HEK293 (cell line): ENCODE results near the gene PPP1R18.
A peak's percentile ranks its signal among the peaks of the same experiment; 100 is the strongest.

Source experiments
- CTCF ChIA-PET: fragments of 350-600 bp; formaldehyde crosslinking; extraction: SDS; loops from one replicate; lab custom pipeline; 2021; ENCODE audit warnings: antibody characterized with exemption; lab: Yijun Ruan, JAX
- POLR2A ChIA-PET: fragments of 300-600 bp; formaldehyde crosslinking; extraction: SDS; loops from one replicate; lab custom pipeline; 2020; ENCODE audit warnings: antibody characterized with exemption, inconsistent platforms; lab: Yijun Ruan, JAX
- H3K27ac ChIP-seq: fragments of 200-500 bp; sonication (Bioruptor generic); 2 replicates; pipeline ENCODE4 v1.5.1; 2014; ENCODE audit warnings: low read depth, low read length, control low read depth, inconsistent platforms; ENCODE audit errors: extremely low read depth
- H3K36me3 ChIP-seq, 2 experiments: fragments of 200-500 bp in 1 of 2; sonication (Bioruptor generic) in 1 of 2; 1 replicate in 1 of 2; 2 replicates in 1 of 2; pipeline ENCODE4 v1.5.1; 2014 to 2017; ENCODE audit warnings: inconsistent platforms in 2 of 2, low read length in 2 of 2; ENCODE audit not compliant: control insufficient read depth in 2 of 2, insufficient read depth in 1 of 2
- H3K4me1 ChIP-seq: fragments of 200-500 bp; sonication (Bioruptor generic); 2 replicates; pipeline ENCODE4 v1.5.1; 2014; ENCODE audit warnings: mild to moderate bottlenecking, low read length, inconsistent platforms; ENCODE audit not compliant: control insufficient read depth, insufficient read depth
- H3K4me3 ChIP-seq: 2 replicates; pipeline ENCODE4 v1.5.1; 2011; ENCODE audit warnings: low read depth, mild to moderate bottlenecking, control low read depth, low read length, moderate library complexity
- H3K9me3 ChIP-seq: fragments of 200-500 bp; sonication (Bioruptor generic); 2 replicates; pipeline ENCODE4 v1.5.1; 2014; ENCODE audit warnings: low read depth, low read length, inconsistent platforms; ENCODE audit not compliant: control insufficient read depth, insufficient read depth
- GLIS2 ChIP-seq: fragments of 450-650 bp; formaldehyde crosslinking; IDR thresholded peaks from 2 replicates; pipeline ENCODE4 v1.5.1; 2016; ENCODE audit warnings: missing biosample characterization, missing genetic modification characterization
- IKZF3 ChIP-seq: fragments of 450-650 bp; IDR thresholded peaks from 2 replicates; pipeline ENCODE4 v1.5.0; 2018; ENCODE audit warnings: missing biosample characterization, mild to moderate bottlenecking, missing genetic modification characterization, moderate library complexity
- KLF8 ChIP-seq: fragments of 450-650 bp; formaldehyde crosslinking; IDR thresholded peaks from 2 replicates; pipeline ENCODE4 v1.5.1; 2016; ENCODE audit warnings: missing biosample characterization, missing genetic modification characterization
- PRDM1 ChIP-seq: fragments of 450-650 bp; formaldehyde crosslinking; IDR thresholded peaks from 2 replicates; pipeline ENCODE4; 2016; ENCODE audit warnings: missing biosample characterization, missing genetic modification characterization
- RBAK ChIP-seq: fragments of 450-650 bp; formaldehyde crosslinking; IDR thresholded peaks from 2 replicates; pipeline ENCODE4 v1.5.1; 2016; ENCODE audit warnings: missing biosample characterization, missing genetic modification characterization
- ZBTB17 ChIP-seq: fragments of 450-650 bp; formaldehyde crosslinking; IDR thresholded peaks from 2 replicates; pipeline ENCODE4 v1.5.1; 2016; ENCODE audit warnings: missing biosample characterization, missing genetic modification characterization
- ZNF292 ChIP-seq: fragments of 450-650 bp; formaldehyde crosslinking; IDR thresholded peaks from 2 replicates; pipeline ENCODE4 v1.5.1; 2016; ENCODE audit warnings: low read depth, missing biosample characterization, missing genetic modification characterization, borderline replicate concordance
- ZXDB ChIP-seq: fragments of 450-650 bp; formaldehyde crosslinking; IDR thresholded peaks from 2 replicates; pipeline ENCODE4 v1.5.1; 2016; ENCODE audit warnings: missing biosample characterization, missing genetic modification characterization
- TF ChIP-seq, protein P1 (sequence below): fragments of 450-650 bp; formaldehyde crosslinking; IDR thresholded peaks from 2 replicates; pipeline ENCODE4 v1.5.1; 2016; ENCODE audit warnings: missing biosample characterization, missing genetic modification characterization, borderline replicate concordance
- TF ChIP-seq, protein P2 (sequence below): fragments of 450-650 bp; formaldehyde crosslinking; IDR thresholded peaks from 2 replicates; pipeline ENCODE4 v1.5.1; 2017; ENCODE audit warnings: missing biosample characterization, missing genetic modification characterization
- TF ChIP-seq, protein P3 (sequence below): fragments of 450-650 bp; formaldehyde crosslinking; IDR thresholded peaks from 2 replicates; pipeline ENCODE4 v1.5.1; 2016; ENCODE audit warnings: missing biosample characterization, missing genetic modification characterization
- TF ChIP-seq, protein P4 (sequence below): fragments of 450-650 bp; formaldehyde crosslinking; optimal IDR thresholded peaks from 2 replicates; pipeline ENCODE3; 2016; ENCODE audit warnings: missing biosample characterization, mild to moderate bottlenecking, missing genetic modification characterization
- TF ChIP-seq, protein P5 (sequence below): fragments of 450-650 bp; formaldehyde crosslinking; IDR thresholded peaks from 2 replicates; pipeline ENCODE4 v1.5.1; 2016; ENCODE audit warnings: missing biosample characterization, missing genetic modification characterization
- TF ChIP-seq, protein P6 (sequence below): fragments of 450-650 bp; formaldehyde crosslinking; IDR thresholded peaks from 2 replicates; pipeline ENCODE4 v1.5.1; 2016; ENCODE audit warnings: missing biosample characterization, missing genetic modification characterization

The PPP1R18 gene

DNA sequence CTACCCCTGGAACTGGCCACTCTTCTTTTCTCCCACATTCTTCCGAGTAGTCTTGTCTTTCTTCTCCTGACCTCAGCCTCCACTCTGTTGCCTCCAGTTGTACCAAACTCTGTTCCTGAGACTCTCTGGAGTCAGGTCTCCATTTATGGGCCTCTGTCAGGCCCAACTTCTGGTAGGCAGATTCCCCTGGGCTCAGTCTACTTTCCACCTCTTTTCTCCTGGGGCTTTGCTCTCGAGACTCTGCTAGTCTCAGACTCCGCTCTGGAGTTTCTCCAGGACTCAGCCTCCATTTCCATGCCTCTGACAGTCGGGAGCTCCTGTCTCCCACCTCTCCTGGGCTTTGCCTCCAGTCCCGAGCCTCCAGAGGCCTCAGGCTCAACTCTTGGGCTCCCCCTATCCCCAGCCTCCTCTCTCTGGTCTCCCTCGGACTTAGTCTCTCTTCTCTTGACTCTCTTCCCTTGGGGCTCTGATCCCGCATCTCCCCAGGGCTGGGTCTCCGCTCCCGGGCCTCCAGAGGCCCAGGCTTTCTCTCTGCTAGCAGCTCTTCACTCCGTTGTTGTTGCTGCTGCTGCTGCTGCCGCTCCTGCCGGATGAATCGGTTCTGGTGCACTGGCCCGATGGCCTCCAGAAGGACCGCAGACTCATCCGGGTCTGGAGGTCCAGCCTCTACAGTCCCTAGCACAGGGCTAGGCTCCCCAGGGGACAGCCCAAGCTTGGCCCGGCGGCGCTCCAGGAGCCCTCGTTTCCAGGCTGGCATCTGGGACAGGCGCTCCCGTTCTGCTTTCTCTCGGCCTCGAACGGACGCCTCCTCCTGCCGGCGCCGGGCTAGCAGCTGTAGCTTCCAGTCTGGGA lies 1.1 kb downstream of the PPP1R18 start:
- Histone ChIP-seq H3K4me1 (peaks cover 29% of the 10 kb centered on the region), H3K4me3 (no peak overlapping the region), H3K27ac (peak overlapping the region; percentile 3; the same call in 1 of the 2 replicates)
- TF ChIP-seq, protein P1, sequence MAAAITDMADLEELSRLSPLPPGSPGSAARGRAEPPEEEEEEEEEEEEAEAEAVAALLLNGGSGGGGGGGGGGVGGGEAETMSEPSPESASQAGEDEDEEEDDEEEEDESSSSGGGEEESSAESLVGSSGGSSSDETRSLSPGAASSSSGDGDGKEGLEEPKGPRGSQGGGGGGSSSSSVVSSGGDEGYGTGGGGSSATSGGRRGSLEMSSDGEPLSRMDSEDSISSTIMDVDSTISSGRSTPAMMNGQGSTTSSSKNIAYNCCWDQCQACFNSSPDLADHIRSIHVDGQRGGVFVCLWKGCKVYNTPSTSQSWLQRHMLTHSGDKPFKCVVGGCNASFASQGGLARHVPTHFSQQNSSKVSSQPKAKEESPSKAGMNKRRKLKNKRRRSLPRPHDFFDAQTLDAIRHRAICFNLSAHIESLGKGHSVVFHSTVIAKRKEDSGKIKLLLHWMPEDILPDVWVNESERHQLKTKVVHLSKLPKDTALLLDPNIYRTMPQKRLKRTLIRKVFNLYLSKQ, result no peak
- TF ChIP-seq ZXDB (tag by site-specific recombination), result no peak
- 0 out of 2 replicates have a peak, but pooled peaks have one; percentile 10 for TF ChIP-seq ZBTB17 (tag by site-specific recombination)
- TF ChIP-seq, protein P2, sequence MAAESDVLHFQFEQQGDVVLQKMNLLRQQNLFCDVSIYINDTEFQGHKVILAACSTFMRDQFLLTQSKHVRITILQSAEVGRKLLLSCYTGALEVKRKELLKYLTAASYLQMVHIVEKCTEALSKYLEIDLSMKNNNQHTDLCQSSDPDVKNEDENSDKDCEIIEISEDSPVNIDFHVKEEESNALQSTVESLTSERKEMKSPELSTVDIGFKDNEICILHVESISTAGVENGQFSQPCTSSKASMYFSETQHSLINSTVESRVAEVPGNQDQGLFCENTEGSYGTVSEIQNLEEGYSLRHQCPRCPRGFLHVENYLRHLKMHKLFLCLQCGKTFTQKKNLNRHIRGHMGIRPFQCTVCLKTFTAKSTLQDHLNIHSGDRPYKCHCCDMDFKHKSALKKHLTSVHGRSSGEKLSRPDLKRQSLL (tag by site-specific recombination), result peak; percentile 83; the same call in 1 of the 2 replicates
- 0 out of 2 replicates have a peak, but pooled peaks have one; percentile 7 for TF ChIP-seq IKZF3 (tag by site-specific recombination)
- TF ChIP-seq PRDM1 (tag by site-specific recombination), result 0 out of 2 replicates have a peak, but pooled peaks have one; percentile 20
- no peak for TF ChIP-seq ZNF292 (tag by site-specific recombination)
- no peak for TF ChIP-seq RBAK (tag by site-specific recombination)
- TF ChIP-seq, protein P3, sequence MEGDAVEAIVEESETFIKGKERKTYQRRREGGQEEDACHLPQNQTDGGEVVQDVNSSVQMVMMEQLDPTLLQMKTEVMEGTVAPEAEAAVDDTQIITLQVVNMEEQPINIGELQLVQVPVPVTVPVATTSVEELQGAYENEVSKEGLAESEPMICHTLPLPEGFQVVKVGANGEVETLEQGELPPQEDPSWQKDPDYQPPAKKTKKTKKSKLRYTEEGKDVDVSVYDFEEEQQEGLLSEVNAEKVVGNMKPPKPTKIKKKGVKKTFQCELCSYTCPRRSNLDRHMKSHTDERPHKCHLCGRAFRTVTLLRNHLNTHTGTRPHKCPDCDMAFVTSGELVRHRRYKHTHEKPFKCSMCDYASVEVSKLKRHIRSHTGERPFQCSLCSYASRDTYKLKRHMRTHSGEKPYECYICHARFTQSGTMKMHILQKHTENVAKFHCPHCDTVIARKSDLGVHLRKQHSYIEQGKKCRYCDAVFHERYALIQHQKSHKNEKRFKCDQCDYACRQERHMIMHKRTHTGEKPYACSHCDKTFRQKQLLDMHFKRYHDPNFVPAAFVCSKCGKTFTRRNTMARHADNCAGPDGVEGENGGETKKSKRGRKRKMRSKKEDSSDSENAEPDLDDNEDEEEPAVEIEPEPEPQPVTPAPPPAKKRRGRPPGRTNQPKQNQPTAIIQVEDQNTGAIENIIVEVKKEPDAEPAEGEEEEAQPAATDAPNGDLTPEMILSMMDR, result 0 out of 2 replicates have a peak, but pooled peaks have one; percentile 35
- TF ChIP-seq, all 188 proteins: peak for 5
- ChIA-PET POLR2A (interaction anchor here (1.0 to 7.6 kb wide), 4 partner anchors 32 to 59 kb away, joined by 4 to 120 read pairs (median 19); partner anchors contain the start of genes IER3, MDC1 and TUBB), CTCF (interaction anchor here (1.1 to 19.6 kb wide), 2 partner anchors 13 to 41 kb away, joined by 4 to 692 read pairs; partner anchors contain the start of genes DHX16, MDC1 and TUBB)
- Histone ChIP-seq H3K9me3 (no peaks in the 10 kb centered on the region), H3K36me3 (peaks cover 0 to 8% of the 10 kb centered on the region in 2 experiments; a peak in 2 of 3 replicates)

DNA sequence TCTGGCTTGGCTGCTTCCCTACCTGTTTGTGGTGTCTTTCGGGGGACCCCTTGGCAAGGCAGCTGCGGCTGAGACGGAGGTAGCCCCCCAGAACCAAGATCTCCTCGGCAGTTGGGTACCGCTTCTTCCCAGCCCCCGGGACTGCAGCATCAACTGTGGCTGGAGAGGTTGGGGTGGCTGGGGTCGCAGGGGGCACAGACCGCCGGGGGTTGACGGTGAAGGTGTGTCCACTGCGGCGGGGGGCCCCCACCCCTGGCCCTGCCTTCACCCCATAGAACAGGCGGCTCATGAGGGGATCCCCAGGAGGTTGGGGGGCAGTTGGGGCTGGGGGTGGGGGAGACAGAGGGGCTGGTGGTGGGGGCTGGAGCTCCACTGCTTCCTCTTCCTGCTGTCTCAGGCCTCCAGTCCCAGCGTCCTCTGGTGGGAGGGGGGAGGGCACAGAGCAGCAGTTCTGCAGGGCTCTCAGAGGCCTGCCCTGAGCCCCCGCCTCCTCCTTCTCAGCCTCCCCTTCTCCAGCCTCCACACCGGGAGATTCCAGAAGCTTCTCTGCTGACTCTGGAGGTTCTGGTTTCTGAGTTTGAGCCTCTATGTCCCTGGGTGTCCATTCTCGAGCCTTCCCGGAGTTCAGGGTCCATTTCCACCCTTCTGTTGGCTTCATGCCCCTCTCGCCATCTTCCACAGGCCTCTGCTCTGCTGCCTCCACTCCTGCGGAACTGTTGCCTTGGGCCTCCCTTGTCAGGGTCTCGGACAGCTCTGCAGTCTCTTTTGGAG lies 1.9 kb downstream of the PPP1R18 start:
- POLR2A ChIA-PET, result interaction anchor here (0.8 to 7.6 kb wide), 6 partner anchors 12 to 60 kb away, joined by 3 to 120 read pairs (median 12); partner anchors contain the start of genes IER3, MDC1 and TUBB
- H3K4me1 ChIP-seq, result peaks cover 26% of the 10 kb centered on the region

More for the DNA sequence above, 1.9 kb downstream of the PPP1R18 start:
- Histone ChIP-seq H3K27ac (peak overlapping the region; percentile 70; the same call in 1 of the 2 replicates), H3K9me3 (no peaks in the 10 kb centered on the region), H3K4me3 (peak overlapping the region; percentile 1), H3K36me3 (peaks cover 0 to 14% of the 10 kb centered on the region in 2 experiments; a peak in 2 of 3 replicates)
- TF ChIP-seq KLF8 (no peak), GLIS2 (tag by site-specific recombination) (peak; percentile 53)
- TF ChIP-seq, protein P4, sequence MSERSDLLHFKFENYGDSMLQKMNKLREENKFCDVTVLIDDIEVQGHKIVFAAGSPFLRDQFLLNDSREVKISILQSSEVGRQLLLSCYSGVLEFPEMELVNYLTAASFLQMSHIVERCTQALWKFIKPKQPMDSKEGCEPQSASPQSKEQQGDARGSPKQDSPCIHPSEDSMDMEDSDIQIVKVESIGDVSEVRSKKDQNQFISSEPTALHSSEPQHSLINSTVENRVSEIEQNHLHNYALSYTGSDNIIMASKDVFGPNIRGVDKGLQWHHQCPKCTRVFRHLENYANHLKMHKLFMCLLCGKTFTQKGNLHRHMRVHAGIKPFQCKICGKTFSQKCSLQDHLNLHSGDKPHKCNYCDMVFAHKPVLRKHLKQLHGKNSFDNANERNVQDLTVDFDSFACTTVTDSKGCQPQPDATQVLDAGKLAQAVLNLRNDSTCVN (tag by site-specific recombination), result no peak
- TF ChIP-seq, protein P5, sequence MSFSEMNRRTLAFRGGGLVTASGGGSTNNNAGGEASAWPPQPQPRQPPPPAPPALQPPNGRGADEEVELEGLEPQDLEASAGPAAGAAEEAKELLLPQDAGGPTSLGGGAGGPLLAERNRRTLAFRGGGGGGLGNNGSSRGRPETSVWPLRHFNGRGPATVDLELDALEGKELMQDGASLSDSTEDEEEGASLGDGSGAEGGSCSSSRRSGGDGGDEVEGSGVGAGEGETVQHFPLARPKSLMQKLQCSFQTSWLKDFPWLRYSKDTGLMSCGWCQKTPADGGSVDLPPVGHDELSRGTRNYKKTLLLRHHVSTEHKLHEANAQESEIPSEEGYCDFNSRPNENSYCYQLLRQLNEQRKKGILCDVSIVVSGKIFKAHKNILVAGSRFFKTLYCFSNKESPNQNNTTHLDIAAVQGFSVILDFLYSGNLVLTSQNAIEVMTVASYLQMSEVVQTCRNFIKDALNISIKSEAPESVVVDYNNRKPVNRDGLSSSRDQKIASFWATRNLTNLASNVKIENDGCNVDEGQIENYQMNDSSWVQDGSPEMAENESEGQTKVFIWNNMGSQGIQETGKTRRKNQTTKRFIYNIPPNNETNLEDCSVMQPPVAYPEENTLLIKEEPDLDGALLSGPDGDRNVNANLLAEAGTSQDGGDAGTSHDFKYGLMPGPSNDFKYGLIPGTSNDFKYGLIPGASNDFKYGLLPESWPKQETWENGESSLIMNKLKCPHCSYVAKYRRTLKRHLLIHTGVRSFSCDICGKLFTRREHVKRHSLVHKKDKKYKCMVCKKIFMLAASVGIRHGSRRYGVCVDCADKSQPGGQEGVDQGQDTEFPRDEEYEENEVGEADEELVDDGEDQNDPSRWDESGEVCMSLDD (tag by site-specific recombination), result no peak
- TF ChIP-seq, protein P6, sequence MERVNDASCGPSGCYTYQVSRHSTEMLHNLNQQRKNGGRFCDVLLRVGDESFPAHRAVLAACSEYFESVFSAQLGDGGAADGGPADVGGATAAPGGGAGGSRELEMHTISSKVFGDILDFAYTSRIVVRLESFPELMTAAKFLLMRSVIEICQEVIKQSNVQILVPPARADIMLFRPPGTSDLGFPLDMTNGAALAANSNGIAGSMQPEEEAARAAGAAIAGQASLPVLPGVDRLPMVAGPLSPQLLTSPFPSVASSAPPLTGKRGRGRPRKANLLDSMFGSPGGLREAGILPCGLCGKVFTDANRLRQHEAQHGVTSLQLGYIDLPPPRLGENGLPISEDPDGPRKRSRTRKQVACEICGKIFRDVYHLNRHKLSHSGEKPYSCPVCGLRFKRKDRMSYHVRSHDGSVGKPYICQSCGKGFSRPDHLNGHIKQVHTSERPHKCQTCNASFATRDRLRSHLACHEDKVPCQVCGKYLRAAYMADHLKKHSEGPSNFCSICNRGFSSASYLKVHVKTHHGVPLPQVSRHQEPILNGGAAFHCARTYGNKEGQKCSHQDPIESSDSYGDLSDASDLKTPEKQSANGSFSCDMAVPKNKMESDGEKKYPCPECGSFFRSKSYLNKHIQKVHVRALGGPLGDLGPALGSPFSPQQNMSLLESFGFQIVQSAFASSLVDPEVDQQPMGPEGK, result no peak
- CTCF ChIA-PET, result interaction anchor here (0.6 to 19.6 kb wide), 5 partner anchors 12 to 201 kb away, joined by 3 to 692 read pairs (median 5); partner anchors contain the start of genes DHX16, MDC1 and TUBB
